ENCODE measurements around the gene PDE4B.

- TF ChIP-seq POLR2A (IDR thresholded peaks at IDR 0.05; ENCODE audit: low read length) (no peak), GATA1 (IDR thresholded peaks at IDR 0.05; ENCODE audit: low read depth, low read length) (no peak)
Observed at GRCh38 chr1:66296951-66297350, 504.3 kb downstream of the PDE4B start.

All from erythroblast (primary cell).